NCI-H524 (cell line): ENCODE measurements around the gene DBNDD2.

ENCODE experiments used
- DNase-seq, 2 experiments: peaks; one replicate each; lab custom pipeline; 2025; lab: John Stamatoyannopoulos, UW

Gene DBNDD2

DNA sequence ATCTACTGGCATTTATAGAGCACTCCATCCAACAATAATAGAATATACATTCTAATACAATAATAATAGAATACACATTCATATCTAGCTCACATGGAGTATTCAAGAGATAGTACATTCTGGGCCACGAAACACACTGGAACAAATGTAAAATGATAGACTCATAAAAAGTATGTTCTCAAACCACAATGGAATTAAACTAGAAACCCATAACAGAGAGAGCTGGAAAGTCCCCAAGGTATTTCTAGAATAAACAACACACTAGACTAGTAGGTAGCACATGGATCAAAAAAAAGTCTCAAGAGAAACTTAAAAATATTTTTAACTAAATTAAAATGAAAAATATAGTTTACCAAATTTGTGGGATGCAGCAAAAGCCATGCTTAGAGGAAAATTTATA is 20.8 kb upstream of the DBNDD2 start:
- DNase-seq = no peak

DNA sequence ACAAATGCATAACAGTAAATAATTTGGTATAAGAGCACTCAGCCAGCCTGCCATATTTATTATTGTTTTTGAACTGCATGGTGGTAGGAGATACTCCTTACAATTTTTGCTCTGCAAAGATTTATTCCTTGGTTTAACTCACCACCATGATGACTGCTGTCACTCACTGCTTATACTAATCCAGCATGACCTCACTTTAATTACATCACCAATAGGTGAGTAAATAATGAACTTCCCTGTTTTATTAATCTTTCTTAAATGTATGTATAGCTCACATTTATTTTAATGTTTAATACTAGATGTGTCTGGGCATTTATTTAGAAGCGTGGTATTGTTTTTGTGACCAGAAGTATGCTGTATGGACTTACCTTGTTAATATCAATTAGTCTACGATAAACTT is 17.2 kb upstream of the DBNDD2 start:
- DNase-seq = no peak

DNA sequence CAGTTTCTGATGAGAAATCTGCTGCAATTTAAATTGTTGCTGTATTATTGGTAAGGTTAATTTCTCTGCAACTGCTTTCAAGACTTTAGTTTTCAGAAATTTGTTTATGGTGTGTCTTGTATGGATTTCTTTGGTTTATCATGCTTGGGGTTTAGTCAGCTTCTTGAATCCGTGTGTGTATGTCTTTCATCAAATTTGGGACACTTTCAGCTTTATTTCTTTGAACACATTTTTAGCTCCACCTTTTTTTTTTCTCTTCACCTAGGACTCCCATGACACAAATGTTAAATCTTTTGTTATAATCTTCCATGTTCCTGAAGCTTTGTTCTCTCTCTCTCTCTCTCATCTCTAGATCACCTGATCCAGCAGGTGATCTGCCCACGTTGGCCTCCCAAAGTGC is 16.5 kb upstream of the DBNDD2 start:
- DNase-seq = no peak

DNA sequence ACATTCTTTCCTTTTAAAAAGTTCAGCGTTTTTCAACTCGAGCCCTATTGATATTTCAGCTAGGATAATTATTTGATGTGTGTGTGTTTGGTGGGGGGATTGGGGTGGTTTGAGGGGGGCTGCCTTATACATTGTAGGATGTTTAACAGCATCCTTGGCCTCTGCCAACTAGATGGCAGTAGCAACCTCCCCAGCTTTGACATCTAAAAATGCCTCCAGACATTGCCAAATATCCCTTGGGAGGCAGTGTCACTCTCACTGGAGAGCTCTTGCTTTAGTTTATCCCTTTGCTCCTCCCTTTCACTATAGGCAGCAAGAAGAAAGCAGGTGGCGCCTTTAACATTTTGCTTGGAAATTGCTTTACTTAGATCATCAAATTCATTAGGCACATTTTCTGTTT is 15.4 kb upstream of the DBNDD2 start:
- peak; percentile 25 to 59 for DNase-seq

DNA sequence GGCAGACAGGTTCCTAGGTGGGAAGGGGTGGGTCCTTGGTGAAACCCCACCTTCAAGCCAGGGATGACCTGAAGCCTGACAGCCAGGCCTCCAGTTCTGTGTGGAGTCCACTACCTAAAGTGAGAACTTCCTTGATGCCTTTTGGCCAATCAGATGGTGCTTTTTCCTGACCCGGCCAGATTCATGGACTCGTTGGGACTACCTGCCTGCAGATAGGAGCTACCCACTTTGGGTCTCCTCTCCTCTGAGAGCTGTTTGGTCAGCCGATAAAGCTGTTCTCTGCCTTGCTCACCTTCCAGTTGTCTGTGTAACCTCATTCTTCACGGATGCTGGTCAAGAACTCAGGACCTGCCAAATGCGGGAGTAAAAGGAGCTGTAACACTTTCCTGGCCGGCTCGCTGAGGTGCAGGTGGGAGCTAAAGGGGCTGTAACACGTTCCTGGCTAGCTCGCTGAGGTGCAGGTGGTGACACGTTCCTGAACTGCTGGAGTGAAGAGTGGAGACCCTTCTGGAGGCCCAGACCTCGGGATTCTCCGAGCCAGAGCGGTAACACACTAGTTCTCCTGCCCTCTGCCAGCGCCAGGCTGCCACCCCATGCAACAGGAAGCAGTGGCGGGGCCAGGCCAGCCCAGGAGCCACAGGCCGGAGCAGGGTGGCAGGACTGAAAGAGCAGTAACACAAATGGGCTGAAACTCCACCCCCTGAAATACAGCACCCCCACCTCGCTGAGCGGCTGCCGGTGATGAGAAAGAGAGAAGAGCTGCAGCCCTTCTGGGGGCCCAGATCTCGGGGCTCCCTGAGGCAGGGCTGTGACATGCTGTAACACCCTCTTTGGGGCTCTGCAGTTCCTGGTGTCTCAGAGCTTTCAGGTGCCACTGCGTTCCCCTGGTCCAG is 13.6 kb upstream of the DBNDD2 start:
- DNase-seq = no peak

DNA sequence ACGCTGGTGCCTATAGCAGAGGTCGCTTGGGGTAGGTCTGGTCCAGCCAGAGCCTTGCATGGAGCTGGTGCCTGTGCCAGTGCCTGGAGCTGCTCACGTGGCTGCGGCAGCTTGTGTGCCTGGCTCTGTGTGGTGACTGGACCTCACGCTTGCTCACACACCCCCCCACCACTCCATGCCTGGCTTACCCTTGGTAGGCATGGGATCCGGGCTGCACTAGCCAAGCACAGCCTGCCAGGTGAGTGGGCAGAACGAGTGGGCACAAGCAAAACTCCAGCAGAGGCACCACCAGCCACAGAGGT is 13.0 kb upstream of the DBNDD2 start:
- DNase-seq = no peak

DNA sequence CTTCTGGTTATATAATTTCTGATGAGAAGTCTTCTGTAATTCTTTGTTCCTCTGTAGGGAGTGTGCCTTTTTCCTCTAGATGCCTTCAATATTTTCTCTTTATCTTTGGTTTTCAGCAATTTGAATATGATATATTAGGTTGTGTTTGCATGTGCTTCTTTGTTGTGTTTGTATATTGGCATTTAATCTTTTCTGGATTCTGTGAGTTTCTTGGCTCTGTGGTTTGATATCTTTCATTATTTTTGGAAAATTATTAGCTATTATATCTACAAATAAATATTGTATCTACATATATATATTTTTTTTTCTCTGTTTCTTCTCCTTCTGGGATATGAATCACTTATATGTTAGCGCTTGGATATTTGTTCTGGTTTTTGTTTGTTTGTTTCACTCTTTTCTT is 9.1 kb upstream of the DBNDD2 start:
- no peak for DNase-seq

DNA sequence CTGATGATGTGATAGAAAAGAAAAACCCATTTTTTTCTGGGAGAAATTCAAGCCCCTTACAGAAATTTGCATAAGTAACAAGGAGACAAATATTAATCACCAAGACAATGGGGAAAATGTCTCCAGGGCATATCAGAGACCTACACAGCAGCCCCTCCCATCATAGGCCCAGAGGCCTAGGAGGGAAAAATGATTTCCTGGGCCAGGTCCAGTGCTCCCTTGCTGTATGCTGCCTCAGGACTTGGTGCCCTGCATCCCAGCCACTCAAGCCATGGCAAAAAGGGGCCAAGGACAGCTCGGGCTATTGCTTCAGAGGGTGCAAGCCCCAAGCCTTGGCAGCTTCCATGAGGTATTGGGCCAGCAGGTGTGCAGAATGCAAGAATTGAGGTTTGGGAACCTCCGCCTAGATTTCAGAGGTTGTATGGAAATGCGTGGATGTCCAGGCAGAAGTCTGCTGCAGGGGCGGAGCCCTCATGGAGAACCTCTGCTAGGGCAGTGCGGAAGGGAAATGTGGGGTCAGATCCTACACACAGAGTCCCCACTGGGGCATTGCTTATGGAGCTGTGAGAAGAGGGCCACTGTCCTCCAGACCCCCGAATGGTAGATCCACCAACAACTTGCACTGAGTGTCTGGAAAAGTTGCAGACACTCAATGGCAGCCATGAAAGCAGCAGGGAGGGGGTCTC is 7.6 kb upstream of the DBNDD2 start:
- DNase-seq = no peak

DNA sequence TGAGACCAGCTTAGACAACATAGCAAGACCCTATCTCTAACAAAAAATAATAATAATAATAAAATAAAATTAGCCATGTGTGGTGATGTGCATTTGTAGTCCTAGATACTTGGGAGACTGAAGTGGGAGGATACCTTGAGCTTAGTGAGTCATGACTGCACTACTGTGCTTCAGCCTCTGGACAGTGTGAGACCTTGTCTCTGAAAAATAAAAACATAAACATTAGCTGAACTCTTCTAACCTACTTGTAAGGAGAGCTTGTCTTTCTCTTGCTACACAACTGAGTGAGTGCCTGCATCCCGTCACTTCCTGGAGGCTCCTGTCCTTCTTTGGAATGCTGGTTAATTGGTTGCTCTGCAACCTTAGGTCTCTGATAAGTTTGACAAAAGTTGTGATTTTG is 5.1 kb upstream of the DBNDD2 start:
- DNase-seq = no peak

DNA sequence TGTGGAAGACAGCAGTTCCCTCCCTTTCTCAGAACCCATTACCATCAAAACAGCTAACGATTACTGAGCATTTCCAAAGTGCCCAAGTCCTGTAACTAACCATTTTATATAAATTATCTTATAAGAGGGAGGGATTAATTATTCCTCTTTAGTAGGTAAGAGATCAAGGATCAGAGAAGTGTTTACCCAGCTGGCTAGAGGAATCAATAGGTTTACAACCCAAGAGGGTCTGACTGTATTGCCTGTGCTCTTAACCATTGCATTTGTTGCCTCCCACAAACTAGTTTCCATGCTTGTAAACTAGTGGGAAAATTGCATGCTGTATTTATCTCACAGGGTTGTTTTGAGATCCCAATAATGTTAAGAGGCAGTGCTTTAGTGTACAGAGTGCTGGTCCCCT is 3.7 kb upstream of the DBNDD2 start:
- no peak for DNase-seq

DNA sequence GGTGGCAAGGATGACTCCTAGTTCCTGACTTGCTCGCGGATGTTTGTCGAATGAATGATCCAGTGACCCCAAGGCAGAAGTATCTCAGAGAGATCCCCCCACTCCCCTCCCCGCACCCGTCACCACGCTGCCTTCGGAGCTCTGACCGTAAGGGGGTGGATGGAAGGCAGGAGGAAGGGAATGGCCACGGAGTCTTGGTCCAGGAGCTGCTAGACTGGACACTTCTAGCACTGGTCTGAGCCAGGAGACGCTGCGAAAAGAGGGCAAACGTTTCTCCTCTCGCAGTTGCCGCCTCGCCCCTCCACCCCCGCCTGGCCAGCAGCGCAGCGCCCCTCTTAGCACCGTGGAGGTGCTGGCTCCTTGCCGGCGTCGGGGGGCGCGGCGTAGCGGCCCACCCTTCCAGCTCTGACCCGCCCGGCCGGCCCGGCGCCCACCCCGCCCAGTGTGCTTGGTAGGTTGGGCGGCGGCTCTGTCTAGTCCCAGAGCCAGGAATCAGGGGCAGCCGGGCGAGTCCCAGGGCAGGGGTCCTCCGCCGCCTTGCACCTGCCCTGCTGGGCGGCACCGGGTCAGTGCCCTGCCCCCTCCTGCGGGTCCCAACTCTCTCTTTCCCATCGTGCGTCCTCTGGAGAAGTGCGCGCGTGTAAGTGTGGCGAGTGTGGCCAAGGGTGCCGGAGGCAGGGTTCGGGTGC is 2.4 kb upstream of the DBNDD2 start:
- DNase-seq = peak in 1 of 2 experiments; percentile 40

DNA sequence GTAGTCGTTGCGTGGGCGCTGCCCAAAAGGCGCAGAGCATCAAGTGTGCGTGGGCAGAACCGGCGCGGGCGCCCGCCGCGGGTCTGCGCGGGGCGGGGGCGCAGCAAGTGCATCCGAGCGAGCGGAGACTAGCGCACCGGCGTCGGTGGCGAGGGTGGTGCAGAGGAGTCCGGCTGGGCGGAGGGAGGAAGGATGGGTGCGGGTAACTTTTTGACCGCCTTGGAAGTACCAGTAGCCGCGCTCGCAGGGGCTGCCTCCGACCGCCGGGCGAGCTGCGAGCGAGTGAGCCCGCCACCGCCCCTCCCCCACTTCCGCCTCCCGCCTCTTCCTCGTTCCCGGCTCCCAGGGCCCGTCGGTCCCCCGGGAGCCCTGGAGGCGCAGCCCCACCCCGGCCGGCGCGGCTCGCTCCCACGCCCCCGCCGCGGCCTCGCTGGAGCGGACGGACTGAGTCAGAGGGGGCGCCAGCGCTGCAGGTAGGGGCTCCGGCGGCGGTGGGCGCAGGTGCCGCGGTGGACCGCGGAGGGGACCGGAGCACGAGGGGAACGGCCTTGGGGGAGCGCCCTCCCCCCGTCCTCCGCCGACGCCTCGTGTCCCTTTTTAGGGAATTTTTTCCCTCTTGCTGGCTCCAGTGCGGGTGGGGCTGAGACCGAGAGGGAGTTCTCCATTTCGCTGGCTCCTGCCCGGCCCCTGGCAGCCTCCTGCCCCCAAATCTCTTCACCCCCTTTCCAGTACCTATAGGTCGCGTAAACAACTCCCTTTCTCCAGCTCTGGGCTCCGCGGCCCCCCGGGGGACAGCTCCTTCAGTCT is 1.6 kb upstream of the DBNDD2 start:
- peak in 1 of 2 experiments; percentile 46 for DNase-seq

DNA sequence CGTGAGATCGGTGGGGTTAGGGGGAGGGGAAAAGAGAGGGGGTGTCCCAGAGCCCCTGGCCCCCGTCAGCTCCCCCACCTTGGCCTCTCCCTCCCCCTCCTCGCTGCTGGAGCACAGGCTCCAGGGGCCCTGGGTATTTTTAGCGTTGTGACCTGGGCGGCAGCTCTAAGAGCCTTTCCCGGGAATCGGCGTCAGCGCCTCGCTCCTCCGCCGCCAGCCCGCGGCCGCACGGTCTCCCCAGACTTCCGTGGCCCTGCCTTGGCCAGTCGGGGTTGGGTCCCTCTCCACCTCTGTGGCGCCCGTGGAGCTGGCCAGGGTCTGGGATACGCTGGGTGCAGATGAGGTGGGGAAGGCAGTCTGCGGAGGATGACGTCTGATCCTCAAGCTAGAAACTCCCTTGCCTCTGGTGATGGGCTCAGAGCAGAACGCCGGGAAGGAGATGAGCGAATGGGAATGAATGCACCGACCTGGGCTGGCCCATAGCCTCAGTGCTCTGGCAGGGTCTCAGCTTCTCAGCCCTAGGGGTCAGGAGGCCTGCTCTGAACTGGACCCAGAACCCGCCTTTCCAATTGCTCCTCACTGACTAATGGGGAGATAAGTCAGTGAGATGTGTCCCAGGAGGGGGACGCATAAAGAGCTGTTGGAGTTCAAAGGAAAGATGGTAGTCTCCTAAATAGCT is 883 bp upstream of the DBNDD2 start:
- DNase-seq = peak in 1 of 2 experiments; percentile 10

DNA sequence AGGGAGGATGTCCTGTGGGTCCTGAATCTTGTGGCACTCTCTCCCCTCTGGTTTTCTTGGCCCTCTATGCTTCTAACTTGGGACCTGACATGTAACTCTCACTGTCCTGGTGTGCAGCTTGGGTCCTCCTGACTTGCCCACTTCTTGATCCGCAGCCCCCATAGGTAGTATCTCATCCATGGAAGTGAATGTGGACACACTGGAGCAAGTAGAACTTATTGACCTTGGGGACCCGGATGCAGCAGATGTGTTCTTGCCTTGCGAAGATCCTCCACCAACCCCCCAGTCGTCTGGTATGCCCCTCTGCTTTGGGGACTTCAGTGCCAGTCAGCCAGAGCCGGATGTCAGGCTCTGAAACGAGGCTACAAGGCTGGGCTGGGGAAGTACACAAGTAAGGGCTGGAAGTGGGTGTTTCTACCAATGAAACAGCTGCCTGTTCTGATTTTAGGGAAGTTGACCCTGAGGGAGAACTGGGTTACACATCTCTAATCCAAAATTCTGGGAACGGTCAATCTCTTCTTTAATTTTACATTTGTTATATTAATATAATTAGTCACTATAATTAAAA is 641 bp downstream of the DBNDD2 start:
- DNase-seq = no peak

DNA sequence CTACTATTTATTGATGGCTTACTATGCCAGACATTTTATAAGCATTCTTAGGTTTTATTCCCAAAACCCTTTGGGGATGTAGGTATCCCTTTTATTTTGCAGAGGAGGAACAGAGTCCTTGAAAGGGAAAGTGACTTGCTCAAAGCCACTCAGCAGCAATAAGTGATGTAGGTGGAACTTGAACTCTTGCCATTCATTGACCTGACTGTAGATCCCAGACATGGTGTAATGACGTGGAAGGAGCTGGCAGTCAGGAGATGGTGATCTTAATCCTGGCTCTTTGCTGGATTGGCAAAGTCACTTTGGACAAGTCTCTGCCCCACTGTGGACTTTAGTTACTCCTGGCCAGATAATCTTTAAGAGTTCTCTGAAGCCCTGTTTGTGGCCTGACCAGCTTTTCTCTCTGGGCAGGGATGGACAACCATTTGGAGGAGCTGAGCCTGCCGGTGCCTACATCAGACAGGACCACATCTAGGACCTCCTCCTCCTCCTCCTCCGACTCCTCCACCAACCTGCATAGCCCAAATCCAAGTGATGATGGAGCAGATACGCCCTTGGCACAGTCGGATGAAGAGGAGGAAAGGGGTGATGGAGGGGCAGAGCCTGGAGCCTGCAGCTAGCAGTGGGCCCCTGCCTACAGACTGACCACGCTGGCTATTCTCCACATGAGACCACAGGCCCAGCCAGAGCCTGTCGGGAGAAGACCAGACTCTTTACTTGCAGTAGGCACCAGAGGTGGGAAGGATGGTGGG is 1.6 kb downstream of the DBNDD2 start:
- no peak for DNase-seq

DNA sequence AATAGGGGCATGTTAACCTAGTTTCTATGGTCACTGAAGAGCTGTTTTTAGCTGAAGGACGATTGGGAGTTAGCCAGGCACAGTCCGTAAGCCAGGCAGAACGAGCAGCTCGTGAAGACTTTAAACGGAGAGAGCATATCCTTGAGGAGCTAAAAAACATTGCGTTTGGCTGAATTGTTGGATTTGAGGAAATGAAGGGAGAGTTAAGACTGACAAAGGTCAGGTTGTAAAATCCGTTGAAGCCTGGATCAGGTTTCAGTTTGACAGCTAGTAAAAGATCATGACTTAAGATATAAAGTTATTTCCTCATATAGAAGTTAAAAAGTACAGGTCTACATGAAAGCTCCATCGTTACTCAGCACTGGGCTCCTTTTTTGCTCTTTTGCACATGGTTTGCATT is 2.8 kb downstream of the DBNDD2 start:
- no peak for DNase-seq

DNA sequence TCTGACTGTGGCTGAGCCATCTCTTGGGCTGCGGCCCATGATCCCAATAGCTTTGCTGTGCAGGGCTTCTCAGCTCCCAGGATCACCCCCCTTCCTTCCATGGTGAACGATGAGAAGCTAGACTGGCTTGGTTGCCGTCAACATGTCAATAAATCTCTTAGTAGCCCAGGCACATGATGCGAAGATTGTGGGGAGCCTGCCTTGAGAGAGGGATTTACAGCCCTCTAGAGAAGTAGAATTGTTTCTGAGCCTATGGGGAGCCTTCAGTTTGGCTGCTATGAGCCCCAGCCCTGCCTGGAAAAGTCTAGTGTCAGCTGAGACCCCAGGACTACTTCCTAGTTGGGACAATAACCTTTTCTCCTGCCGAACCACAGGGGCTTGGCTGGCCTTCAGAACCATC is 4.6 kb downstream of the DBNDD2 start:
- no peak for DNase-seq

DNA sequence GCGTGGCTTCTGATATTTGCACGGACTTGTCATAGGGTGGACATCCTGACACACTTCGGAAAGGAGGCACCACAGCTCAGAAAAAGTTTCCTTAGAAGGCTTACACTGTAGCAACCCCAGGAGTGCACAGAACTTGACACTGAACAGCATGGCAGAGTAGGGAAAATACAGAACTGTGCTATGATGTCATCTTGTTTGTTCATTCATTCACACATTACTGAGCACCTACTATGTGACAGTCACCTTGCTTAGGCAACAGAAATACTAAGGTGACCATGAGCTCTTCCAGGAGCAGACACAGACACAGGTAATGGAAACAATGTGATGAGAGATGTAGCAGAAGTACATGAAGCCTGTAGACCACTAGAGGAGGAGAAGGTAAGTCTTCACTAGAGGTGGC is 5.4 kb downstream of the DBNDD2 start:
- no peak for DNase-seq

DNA sequence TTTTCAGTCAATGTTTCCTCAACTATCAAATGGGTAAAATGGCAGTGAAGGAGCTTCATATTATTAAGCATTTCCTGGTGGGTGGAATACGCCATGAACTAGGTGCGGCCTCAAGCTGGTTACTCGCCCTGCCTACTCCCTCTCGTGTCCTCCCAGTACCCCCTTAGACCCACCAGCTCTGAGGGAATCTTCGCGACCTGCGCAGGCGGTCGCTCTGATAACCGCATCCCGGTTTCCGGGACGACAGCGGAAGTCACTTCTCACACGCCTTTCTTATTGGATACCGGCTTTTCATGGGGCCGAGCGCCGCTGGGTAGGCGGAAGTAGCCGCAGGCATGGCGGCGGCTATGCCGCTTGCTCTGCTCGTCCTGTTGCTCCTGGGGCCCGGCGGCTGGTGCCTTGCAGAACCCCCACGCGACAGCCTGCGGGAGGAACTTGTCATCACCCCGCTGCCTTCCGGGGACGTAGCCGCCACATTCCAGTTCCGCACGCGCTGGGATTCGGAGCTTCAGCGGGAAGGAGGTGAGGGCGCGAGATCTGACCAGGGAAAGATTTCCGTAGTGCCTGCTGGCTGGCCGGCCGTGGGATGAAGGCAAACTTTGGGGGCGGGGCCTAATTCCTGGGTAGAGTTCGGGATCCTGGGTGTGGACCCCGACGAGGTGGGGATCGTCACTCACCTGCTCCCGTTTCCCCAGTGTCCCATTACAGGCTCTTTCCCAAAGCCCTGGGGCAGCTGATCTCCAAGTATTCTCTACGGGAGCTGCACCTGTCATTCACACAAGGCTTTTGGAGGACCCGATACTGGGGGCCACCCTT is 7.9 kb downstream of the DBNDD2 start, which contains the start of gene PIGT:
PIGT (plus strand) TSS at position 320 of the 816 bp plus-strand sequence; CDS start at position 336, 16 bp downstream.
- peak; percentile 46 to 90 for DNase-seq

DNA sequence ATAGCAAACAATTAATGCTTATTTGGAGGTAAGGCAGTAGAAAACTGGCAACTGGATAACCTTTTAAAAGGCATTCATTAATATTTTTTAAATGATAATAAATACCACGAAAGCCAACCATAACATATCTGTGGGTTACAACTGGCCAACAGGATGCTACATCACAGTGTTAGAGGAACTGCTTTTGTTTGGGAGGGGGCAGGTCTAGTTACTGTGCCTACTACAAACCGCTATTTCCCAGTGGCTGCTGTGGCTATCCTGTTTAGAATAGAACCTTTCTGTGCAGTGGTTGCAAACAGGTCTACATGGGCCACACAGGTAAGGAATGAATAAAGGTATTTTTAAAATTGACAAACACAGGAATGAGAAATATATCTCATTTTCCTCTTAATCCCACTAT is 8.8 kb downstream of the DBNDD2 start:
- DNase-seq = no peak
